Uterus (tissue), 4 donors: Measurements from ENCODE around the gene HIPK1. TPM values are rescaled to one million over a fixed set of nuclear protein-coding genes. Genes with fewer than 3 reads are reported as not detected.
A peak's percentile ranks its signal among the peaks of the same experiment; 100 is the strongest.

Source experiments
- DNase-seq, 2 donors: peaks; one replicate each; pipeline ENCODE4 v3.0.0-alpha.2; 2019 to 2020
- H3K27ac ChIP-seq, 2 donors: fragments of 200-600 bp; sonication (generic); 1 replicate in 1 of 2; 2 replicates in 1 of 2; pipeline ENCODE4 v1.5.1; 2016 to 2018
- H3K27me3 ChIP-seq, 2 donors: fragments of 200-600 bp; sonication (generic); one replicate each; pipeline ENCODE4 v1.5.1; 2018 to 2019; ENCODE audit warnings: control low read depth in 1 of 2
- H3K36me3 ChIP-seq, 2 donors: fragments of 200-600 bp; sonication (generic); one replicate each; pipeline ENCODE4 v1.5.1; 2019; ENCODE audit warnings: control low read depth in 1 of 2
- H3K4me1 ChIP-seq, 2 donors: fragments of 200-600 bp; sonication (generic); one replicate each; pipeline ENCODE4 v1.5.1; 2018 to 2019; ENCODE audit warnings: control low read depth in 1 of 2
- H3K4me3 ChIP-seq, 2 donors: fragments of 200-600 bp; sonication (generic); 1 replicate in 1 of 2; 2 replicates in 1 of 2; pipeline ENCODE4 v1.5.1; 2018 to 2019; ENCODE audit warnings: mild to moderate bottlenecking in 1 of 2
- H3K9me3 ChIP-seq, 2 donors: fragments of 200-600 bp; sonication (generic); one replicate each; pipeline ENCODE4 v1.5.1; 2019; ENCODE audit warnings: control low read depth in 1 of 2
- POLR2A ChIP-seq, 2 donors: fragments of 450-650 bp; IDR thresholded peaks; one replicate each; pipeline ENCODE4 v1.6.1; 2016; ENCODE audit warnings: antibody characterized with exemption in 2 of 2, mild to moderate bottlenecking in 1 of 2, moderate library complexity in 1 of 2
- intact Hi-C: fragments of 100-400 bp; cut with DNase I; formaldehyde crosslinking; loops from one replicate; pipeline ENCODE4 v1.15.1; 2023; ENCODE audit warnings: low total_unique reads
- total RNA-seq, 4 donors: library from RNA; depleted of rRNA in 3 of 4; stranded (reverse); fragments of >200 nt in 3 of 4; gene quantifications; one replicate each; pipeline versions ENCODE4 v1.1.0 to v1.2.4, GENCODE V29; 2014 to 2023
- TF ChIP-seq, protein P1 (sequence below), 4 experiments: fragments of 200-600 bp in 2 of 4; fragments of 450-650 bp in 2 of 4; sonication (generic) in 2 of 4; IDR thresholded peaks; one replicate each; pipeline ENCODE4 v1.5.1; 2016 to 2019; ENCODE audit warnings: antibody characterized with exemption in 4 of 4, mild to moderate bottlenecking in 2 of 4, moderate library complexity in 1 of 4
- donor health status: DM: yes; HTN: yes; CAD: no.

The HIPK1 gene
- total RNA-seq, result 10 to 100 TPM; 21.5 to 92.7 (median 39.7) TPM

DNA sequence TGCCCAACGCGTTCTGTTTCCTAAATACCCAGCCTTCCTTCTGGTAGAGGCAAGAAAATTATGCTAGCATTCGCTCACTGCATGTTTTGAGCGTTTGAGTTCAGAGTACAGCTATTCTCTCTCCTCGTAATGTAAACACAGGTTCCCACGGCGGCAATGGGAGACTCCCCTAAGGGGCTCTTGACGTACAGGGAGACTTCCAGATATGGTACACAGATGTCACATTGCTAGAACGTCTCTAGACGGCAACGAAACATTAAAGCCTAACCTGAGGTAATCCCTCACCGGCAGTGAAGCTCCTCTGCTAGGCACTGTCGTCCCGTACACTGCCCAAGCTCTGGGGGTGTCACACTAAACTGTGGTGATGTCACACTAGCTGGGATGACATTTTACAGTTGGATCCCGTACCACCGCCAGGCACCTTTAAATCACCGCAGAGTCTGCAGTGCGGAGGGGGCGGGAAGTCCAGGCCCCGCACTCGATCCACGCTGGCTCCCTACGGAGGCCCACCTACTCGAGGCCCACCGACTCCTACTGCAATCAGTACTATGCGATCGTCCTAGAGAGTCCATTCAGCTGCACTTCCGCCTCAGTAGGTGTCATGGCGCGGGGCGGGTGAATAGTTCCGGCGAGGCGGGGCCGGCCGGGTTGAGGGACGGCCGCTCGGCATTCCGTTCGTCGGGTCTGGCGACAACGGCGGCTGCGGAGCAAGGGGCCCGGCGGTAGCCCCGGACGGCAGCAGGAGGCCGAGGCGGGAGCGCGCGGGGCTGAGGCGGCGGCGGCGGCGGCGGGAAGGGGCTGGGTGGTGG lies at the start of gene HIPK1:
Gene HIPK1 (plus strand): TSS at position 384 of the 809 bp plus-strand sequence.
- TF ChIP-seq POLR2A (IDR thresholded peaks at IDR 0.05), result peak; percentile 56 to 68
- TF ChIP-seq, protein P1, sequence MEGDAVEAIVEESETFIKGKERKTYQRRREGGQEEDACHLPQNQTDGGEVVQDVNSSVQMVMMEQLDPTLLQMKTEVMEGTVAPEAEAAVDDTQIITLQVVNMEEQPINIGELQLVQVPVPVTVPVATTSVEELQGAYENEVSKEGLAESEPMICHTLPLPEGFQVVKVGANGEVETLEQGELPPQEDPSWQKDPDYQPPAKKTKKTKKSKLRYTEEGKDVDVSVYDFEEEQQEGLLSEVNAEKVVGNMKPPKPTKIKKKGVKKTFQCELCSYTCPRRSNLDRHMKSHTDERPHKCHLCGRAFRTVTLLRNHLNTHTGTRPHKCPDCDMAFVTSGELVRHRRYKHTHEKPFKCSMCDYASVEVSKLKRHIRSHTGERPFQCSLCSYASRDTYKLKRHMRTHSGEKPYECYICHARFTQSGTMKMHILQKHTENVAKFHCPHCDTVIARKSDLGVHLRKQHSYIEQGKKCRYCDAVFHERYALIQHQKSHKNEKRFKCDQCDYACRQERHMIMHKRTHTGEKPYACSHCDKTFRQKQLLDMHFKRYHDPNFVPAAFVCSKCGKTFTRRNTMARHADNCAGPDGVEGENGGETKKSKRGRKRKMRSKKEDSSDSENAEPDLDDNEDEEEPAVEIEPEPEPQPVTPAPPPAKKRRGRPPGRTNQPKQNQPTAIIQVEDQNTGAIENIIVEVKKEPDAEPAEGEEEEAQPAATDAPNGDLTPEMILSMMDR (IDR thresholded peaks at IDR 0.05), result peak in 2 of 4 experiments; percentile 30 to 39
- Histone ChIP-seq H3K9me3 (no peaks in the 10 kb centered on the region), H3K4me1 (peaks cover 0 to 5% of the 10 kb centered on the region in 2 donors), H3K4me3 (peak within 1 kb of the TSS; percentile 61 to 93), H3K27me3 (no peaks in the 10 kb centered on the region), H3K36me3 (no peaks in the 10 kb centered on the region), H3K27ac (peak within 1 kb of the TSS; percentile 88 to 90)
- intact Hi-C loops, result no loop called here
- peak; percentile 90 to 94 for DNase-seq

DNA sequence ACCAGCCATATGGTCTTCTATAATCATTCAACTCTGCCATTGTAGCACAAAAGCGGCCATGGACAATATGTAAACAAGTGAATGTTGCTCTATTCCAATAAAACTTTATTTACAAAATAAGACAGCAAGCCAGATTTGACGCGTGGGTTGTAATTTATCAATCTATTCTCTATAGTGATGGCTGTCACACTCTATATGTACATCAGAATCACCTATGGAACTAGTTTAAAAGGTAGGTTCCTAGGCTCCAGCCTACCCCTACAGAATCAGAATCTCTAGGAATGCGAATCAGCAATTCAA lies 49.4 kb upstream of the HIPK1 start:
- no peaks in the 10 kb centered on the region for H3K4me1 ChIP-seq
- no peak for TF ChIP-seq POLR2A (IDR thresholded peaks at IDR 0.05)
- TF ChIP-seq, protein P1 (IDR thresholded peaks at IDR 0.05), result no peak
- no peaks in the 10 kb centered on the region for H3K36me3 ChIP-seq
- intact Hi-C loops, result no loop called here
- H3K27me3 ChIP-seq, result no peaks in the 10 kb centered on the region
- H3K9me3 ChIP-seq, result no peaks in the 10 kb centered on the region
- H3K27ac ChIP-seq, result no peak overlapping the region
- DNase-seq, result no peak
- no peak overlapping the region for H3K4me3 ChIP-seq

DNA sequence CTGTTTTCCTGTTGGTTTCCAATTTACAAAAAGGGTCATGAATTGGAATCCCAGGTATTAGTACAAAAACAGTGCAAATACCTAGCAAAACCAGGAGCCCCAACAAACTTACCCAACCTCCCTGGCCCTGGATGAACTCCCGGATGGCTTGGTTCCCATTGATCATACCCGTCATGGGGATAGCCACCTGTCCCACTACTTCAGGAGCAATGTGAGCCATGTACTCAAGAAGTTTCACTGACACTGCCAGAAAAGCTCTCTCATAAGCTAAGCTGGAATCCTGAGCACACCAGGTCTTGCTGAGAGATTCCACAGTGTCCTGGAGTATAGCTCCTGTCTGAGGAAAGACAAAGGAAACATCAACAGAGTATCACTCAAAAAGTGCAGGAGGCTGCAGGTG lies 47.5 kb upstream of the HIPK1 start:
- Histone ChIP-seq H3K4me1 (no peaks in the 10 kb centered on the region), H3K36me3 (no peaks in the 10 kb centered on the region), H3K9me3 (no peaks in the 10 kb centered on the region), H3K4me3 (no peak overlapping the region), H3K27me3 (no peaks in the 10 kb centered on the region), H3K27ac (no peak overlapping the region)
- no peak for TF ChIP-seq POLR2A (IDR thresholded peaks at IDR 0.05)
- TF ChIP-seq, protein P1 (IDR thresholded peaks at IDR 0.05), result no peak
- intact Hi-C loops, result no loop called here
- DNase-seq, result no peak

DNA sequence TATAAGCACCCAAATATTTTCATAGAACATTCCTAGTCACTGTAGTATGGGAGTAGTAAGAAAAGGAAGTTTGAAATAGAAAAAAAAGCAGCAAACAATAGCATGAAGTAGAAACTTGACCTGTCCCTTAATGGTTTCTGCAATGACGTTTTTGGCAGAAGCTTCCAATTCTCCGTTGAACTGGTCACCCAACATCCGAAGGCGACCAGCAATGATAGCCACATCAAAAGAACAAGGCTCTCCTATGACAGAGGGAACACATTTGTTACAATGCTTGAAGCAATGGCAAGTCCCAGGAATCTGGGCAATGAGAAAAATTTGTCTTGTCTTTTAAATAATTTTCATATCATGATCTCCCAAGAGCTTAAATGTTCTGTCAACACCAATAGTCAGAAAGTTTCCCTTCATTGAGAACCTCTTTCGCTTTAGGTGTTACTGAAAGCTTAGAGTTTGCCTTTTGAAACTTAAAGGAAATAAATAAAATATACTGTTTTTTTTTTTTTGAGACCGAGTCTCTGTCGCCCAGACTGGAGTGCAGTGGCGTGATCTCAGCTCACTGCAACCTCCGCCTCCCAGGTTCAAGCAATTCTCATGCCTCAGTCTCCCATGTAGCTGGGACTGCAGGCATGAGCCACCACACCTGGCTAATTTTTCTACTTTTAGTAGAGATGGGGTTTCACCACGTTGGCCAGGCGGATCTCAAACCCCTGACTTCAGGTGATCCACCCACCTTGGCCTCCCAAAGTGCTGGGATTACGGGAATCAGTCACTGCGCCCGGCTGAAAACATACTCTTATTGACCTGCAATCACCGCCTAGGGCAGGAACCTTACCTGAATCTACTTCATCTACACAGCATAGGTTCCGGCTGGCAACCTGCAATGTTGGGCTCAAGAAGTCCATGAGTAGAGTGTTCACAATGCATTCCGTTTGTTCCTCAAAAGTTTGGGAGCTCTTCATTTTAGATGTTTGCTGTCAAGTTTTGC lies 42.4 kb upstream of the HIPK1 start:
- no peaks in the 10 kb centered on the region for H3K36me3 ChIP-seq
- H3K27ac ChIP-seq, result no peak overlapping the region
- H3K27me3 ChIP-seq, result no peaks in the 10 kb centered on the region
- no peaks in the 10 kb centered on the region for H3K4me1 ChIP-seq
- intact Hi-C loops, result no loop called here
- TF ChIP-seq, protein P1 (IDR thresholded peaks at IDR 0.05), result no peak
- TF ChIP-seq POLR2A (IDR thresholded peaks at IDR 0.05), result no peak
- H3K9me3 ChIP-seq, result no peaks in the 10 kb centered on the region
- DNase-seq, result no peak
- H3K4me3 ChIP-seq, result no peak overlapping the region
